HG02885 (cell line): ENCODE measurements around the gene ADAMTSL3.
"Not testable (repeated sequence)": the region's sequence is repeated elsewhere in the genome, so short reads cannot be mapped to it uniquely, and the experiment has no call there.

Experiments
- ATAC-seq: cut with Tn5 transposase; IDR thresholded peaks from one replicate; pipeline ENCODE4 v1.9.1; 2021; ENCODE audit warnings: mild to moderate bottlenecking; ENCODE audit not compliant: unreplicated experiment, poor library complexity

ADAMTSL3 gene

GRCh38 chr15:83943849-83944404, 290.0 kb downstream of the ADAMTSL3 start:
- ATAC-seq: no peak

GRCh38 chr15:83947156-83947555, 293.2 kb downstream of the ADAMTSL3 start:
- ATAC-seq: no peak

- no peak for ATAC-seq
These were observed 300.6 kb downstream of the ADAMTSL3 start for GRCh38 chr15:83954506-83954905.

- ATAC-seq: peak; percentile 96
These were observed 301.9 kb downstream of the ADAMTSL3 start for GRCh38 chr15:83955806-83956265.

- ATAC-seq: no peak
These were observed 303.0 kb downstream of the ADAMTSL3 start for GRCh38 chr15:83956887-83957286.

GRCh38 chr15:83959477-83959876, 305.6 kb downstream of the ADAMTSL3 start:
- no peak for ATAC-seq

GRCh38 chr15:83960192-83960829, 306.4 kb downstream of the ADAMTSL3 start:
- no peak for ATAC-seq

GRCh38 chr15:83961311-83961710, 307.4 kb downstream of the ADAMTSL3 start:
- no peak for ATAC-seq

GRCh38 chr15:83964967-83965366, 311.0 kb downstream of the ADAMTSL3 start:
- not testable (repeated sequence) for ATAC-seq

GRCh38 chr15:83970295-83970890, 316.5 kb downstream of the ADAMTSL3 start:
- ATAC-seq: no peak

GRCh38 chr15:83971992-83972391, 318.1 kb downstream of the ADAMTSL3 start:
- no peak for ATAC-seq

- ATAC-seq: no peak
These were observed 319.9 kb downstream of the ADAMTSL3 start for GRCh38 chr15:83973816-83974215.

- ATAC-seq: no peak
These were observed 324.1 kb downstream of the ADAMTSL3 start for GRCh38 chr15:83977992-83978391.

- ATAC-seq: no peak
These were observed 324.7 kb downstream of the ADAMTSL3 start for GRCh38 chr15:83978588-83978987.

GRCh38 chr15:83980637-83981036, 326.7 kb downstream of the ADAMTSL3 start:
- ATAC-seq: peak; percentile 68

- ATAC-seq: no peak
These were observed 328.8 kb downstream of the ADAMTSL3 start for GRCh38 chr15:83982748-83983147.

- peak; percentile 76 for ATAC-seq
These were observed 329.9 kb downstream of the ADAMTSL3 start for GRCh38 chr15:83983634-83984458.

GRCh38 chr15:83984601-83985000, 330.7 kb downstream of the ADAMTSL3 start:
- no peak for ATAC-seq

GRCh38 chr15:83991163-83991562, 337.2 kb downstream of the ADAMTSL3 start:
- ATAC-seq: no peak

GRCh38 chr15:83992324-83993031, 338.6 kb downstream of the ADAMTSL3 start:
- ATAC-seq: peak; percentile 79
